Measurements from ENCODE around the gene CCM2L.
"Not testable (repeated sequence)": the region's sequence is repeated elsewhere in the genome, so short reads cannot be mapped to it uniquely, and the experiment has no call there.

CCM2L gene

DNA sequence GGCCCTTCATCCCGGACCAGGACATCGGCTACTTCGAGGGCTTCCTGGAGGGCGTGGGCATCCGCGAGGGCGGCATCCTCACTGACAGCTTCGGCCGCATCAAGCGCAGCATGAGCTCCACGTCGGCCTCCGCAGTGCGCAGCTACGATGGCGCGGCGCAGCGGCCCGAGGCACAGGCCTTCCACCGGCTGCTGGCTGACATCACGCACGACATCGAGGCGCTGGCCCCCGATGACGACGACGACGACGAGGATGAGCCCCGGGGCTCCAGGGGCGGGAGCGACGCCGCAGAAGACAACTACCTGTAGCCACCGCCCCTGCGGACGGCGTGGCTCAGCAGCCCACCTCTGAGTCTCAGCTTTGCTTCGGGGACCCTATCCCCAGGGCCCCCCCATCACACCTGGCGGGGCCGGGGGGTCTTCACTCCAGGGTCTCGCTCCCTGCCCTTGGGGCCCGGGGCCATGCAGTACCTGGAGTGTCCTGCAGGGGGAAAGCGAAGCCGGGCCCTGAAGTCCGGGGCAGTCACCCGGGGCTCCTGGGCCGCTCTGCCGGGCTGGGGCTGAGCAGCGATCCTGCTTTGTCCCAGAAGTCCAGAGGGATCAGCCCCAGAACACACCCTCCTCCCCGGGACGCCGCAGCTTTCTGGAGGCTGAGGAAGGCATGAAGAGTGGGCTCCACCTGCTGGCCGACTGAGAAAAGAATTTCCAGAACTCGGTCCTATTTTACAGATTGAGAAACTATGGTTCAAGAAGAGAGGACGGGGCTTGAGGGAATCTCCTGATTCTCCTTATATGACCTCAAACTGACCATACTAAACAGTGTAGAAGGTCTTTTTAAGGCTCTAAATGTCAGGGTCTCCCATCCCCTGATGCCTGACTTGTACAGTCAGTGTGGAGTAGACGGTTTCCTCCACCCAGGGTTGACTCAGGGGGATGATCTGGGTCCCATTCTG is 21.0 kb downstream of the CCM2L start:
- peak; percentile 84 for DNase-seq

DNA sequence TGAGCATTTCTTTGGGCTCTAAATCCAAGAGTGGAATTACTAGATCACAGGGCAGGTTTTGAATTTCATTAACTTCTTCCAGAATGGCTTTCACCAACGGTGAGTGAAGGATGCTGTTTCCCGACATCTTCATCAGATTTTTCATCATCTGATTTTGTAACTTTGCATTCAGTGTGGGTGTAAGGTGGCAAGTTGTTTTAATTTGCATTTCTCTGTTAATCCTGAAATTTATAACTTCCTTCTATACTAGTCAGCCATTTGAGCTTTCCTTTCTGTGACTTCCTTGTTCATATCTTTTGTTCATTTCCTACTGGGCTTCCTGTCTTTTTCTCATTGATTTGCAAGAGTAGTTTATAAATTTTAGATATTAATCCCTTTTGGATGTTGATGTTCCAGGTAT is 23.1 kb downstream of the CCM2L start:
- DNase-seq = no peak

DNA sequence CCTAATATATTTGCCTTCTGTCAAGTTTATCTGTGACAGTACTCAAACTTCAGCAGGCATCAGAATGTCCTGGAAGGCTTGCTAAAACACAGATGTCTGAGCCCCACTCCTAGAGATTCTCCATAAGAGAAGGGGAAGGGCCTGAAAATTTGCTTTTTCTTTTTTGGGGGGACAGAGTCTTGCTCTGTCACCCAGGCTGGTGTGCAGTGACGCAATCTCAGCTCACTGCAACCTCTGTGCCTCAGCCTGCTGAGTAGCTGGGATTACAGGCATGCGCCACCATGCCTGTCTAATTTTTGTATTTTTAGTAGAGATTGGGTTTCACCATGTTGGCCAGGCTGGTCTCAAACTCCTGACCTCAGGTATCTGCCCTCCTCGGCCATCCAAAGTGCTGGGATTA is 23.5 kb downstream of the CCM2L start:
- not testable (repeated sequence) for DNase-seq

DNA sequence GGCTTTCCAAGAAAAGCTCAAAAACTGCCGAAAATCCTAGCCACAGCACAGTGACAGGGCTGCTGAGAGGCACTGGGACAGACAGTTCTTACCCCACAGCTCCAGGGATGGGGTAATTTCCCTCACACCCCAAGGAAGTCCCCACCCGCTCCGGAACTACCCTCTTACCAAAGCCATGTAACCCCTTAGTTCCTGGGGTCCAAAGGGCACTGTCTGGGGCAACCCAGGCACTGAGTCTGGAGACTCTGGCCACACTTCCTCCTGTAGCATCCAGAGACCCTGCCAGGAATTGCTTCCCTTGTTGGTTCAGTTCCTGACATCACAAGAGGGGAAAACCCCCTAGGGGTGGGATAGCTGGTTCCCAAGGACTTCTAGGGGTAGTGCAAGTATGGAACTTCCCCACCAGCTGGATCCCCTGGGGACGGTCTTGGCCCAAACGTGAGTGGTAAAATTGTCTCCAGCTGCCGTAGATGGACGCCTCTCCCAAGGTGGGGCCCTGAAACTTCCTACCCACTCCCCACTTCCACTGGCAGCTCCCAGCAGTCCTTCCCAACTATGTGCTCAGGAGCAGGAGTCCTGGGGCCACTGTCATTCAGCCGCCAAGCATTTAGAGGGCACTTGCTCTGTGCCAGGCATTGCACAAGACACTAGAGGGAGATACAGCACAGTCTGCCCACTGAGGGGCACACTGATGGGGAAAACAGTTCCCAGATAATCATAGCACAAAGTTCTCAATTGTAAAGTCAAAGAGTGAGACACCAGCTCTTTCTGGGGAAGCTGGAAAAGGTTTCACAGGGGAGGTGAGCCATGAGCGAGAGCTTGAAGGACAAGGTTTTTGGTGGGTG is 24.6 kb downstream of the CCM2L start:
- no peak for DNase-seq

DNA sequence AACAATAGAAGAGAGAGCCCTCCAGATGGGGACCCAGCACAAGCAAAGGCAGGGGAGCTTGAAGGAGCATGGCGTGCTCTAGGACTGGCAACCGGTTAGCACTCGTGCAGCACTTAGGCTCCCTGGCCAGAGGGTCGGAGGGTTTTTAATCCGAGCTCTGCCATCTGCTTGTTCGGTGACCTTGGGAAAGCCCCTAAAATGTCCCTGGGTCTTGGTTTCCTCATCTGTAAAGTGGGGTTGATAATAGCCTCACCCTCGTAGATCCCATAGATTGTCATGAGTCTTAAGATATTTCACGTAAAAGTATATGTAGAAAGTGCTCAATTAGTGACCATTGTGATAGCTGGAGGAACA is 25.2 kb downstream of the CCM2L start:
- DNase-seq = no peak

DNA sequence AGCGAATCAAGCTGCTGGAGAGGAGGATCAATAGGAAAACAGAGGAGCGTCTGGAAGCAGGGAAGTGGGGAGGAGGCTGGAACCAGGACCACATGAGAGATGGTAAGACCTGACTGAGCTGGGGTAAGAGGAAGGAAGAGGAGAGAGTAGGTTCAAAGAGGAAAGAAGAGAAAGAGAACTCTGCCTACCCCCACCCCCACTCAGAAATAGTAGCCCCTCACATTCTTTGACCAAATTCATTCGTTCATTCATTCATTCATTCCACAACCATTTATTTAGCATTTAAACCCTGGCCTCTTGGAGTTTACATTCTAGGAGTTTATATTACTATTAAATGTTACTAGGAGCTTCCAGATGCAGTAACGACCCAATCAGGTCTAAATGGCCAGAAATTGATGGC is 26.0 kb downstream of the CCM2L start:
- no peak for DNase-seq

DNA sequence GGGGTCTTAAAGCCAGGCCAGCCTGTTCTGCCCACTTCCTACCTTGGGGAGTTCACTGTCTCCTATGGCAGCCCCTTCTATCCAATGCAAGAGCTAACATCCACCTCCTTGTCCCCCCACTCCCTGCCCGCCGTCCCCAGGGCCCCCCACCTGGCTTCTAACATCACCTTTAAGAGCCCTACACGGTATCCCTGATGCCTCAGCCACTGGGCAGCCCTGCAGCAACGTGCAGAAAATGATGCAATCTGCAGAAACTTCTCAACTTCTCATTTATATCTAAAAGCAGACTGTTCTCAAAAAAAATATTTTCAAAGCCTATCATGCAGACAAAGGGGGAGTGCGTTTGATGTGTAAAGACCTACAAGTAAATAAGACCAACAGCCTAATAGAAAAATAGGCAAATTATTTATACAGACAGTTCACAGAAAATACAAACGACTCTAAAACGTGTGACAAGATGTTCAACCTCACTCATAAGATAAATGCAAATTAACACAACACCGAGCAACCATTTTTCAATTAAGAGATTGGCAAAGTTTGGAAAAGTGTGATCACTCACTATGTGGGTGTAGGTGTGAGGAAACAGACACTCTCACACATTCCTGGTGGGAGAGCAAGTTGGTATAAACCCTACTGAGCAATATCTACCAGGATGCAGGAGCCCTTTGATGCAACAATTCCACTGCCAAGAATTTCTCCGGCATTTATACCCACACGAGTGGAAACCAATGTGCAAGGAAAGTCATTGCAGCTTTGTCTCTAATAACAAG is 26.7 kb downstream of the CCM2L start:
- DNase-seq = no peak

DNA sequence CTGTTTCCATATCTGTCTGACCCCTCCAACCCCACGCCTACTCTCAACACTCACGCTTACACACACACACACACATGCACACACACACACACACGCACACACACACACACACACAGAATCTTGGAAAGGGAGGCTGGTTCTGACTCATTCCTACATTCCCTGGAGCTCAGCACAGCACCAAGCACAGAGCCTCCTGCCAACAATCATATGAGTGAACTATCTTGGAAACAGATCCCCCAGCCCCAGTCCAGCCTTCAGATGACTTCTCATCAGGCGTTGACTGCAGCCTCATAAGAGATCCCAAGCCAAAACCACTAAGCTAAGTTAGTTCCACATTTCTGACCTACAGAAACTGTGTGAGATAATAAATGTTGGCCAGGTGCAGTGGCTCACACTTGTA is 27.7 kb downstream of the CCM2L start:
- no peak for DNase-seq

DNA sequence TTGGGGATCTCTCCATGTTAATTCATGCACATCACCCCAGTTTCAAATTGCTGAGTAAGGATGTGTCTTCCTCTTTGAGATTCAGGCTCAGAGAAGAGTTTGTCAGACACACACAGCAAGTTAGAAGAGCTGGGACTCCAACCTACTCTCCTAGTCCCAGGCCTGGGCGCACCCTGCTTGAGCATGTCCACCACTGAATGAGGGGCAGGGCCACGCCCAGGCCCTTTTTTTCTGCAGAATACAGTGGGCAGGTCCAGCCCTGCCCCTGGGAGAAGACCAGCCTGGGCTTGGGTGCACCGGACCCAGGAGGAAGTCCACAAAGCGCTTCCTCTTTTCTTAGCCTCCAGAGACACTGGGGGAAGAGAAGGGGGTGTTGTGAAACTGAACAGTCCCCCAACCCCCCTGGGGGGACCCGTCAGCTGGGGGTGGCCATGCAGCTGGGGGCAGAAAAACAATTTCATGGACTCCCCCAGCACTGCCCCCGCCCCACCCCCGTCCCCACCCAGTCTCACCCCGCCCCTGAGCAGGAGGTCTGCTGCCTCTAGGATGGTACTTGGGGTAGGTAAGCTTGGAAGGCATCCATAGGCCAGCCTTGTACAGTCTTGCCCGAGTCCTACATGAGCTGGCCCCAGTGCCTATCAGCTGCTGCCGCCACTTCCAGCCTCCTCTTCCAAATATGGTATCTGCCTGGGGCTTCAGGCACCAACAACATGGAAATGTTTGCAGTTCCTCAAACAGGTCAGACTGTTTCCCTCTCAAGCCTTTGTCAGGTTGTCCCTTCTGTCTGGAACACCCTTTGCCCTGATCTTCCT is 30.1 kb downstream of the CCM2L start:
- peak; percentile 6 for DNase-seq

DNA sequence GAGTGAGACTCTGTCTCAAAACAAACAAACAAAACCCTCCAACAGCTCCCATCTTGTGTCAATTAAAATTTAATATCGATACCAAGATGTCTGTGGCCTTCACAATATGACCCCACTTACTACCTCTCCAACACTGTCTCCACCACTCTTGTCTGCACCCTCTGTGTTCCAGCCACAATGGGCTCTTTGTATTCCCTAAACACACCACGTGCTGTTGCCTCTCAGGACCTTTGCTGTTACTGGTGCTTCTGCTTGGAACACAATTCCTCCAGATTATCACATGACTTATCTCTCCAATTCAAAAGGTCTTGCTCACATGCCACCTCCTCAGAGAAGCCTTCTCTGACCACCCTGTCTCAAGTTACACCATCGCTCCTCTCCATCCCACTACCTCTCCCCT is 35.8 kb downstream of the CCM2L start:
- DNase-seq = no peak

DNA sequence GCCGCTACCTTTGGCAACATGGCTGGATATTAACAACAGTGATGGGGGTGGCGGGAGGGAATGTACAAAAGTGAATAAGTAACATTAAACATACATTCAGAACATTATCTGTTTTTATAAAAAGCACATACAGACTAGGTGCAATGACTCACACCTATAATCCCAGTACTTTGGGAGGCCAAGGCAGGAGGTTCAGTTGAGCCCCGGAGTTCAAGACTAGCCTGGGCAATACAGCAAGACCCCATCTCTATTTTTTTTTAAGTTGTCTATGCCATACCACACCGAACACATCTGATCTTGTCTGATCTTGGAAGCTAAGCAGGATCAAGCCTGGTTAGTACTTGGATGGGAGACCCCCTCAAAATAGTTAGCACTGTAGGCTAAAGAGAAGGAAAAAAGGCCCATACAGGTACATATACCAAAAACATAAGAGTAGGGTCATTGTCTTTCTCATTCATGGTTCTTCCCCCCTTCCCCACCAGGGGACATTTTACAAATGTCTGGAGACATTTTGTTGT is 40.1 kb downstream of the CCM2L start:
- no peak for DNase-seq

DNA sequence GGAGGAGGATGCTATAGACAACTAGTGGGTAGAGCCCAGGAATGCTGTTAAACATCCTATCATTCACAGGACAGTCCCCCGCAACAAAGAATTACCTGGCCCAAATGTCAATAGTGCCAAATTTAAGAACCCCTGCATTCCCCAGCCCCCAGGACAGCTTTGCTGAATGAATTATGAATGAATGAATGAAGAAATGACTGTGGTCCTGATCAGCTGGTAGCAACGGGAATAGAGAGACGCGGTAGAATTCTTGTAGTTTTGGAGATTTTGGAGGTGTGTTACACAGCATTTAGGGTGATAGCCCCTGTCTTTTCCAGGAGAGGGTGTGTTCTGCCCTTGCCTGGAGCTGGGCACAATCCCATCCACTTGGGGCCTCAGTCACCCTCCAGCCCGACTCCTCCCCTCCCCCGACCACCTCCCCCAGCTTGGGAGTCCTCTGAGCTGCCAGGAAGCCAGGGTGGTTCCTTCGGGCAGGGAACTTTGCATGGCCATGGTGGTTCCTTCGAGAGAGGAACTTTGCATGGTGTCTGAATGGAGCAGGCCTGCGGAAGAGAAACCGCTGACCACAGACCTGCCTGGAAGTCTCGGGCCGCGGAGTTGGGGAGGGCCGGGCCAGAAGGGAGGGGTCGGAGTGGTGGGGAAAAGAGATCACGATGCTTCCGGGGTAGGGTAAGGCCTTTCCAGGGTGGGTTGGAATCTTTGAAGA is 40.8 kb downstream of the CCM2L start:
- DNase-seq = no peak

DNA sequence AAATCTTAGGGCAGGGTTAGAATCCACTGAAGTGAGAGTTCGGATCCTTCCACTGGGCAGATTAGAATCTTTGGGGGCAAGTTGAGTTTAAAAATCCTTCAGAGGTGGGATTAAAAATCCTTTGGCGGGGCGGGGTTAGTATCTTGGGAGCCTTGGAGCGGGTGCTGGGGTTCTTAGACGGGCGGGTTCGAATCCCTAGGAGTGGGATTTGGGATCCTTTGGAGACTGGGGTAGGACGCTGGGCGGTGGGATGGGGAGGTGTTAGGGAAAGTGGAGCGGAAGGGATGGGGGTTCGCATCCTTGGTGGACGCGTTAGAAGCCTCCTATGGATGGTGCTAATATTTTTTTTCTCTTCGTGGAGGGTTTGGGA is 41.5 kb downstream of the CCM2L start:
- DNase-seq = no peak

DNA sequence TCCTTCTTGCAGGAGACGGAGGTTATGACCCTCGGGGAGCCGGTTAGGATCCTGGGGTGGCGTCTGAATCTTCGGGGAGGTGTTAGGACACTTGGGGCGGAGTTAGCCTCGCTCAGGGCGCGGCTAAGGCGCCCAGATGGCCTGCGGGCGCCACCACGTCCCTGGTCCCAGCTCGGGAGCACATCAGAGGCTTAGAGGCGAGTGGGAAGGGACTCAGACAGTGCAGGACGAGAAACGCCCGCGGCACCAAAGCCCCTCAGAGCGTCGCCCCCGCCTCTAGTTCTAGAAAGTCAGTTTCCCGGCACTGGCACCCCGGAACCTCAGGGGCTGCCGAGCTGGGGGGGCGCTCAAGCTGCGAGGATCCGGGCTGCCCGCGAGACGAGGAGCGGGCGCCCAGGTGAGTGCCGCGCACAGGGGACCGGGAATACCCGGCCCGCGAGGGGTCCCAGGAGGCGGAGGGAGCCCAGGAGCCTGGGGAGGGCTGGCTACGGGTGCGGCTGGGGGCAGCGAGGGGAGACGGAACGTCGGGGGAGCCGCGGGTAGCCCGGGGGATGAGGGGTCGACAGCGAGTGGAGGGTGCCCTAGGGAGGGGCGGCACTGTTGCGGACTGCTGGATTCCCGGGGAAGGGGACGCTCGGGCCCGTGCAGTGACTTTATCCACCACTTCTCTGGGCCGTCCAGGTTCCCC is 42.0 kb downstream of the CCM2L start, which contains the start of gene HCK:
Gene HCK (plus strand): TSS at position 153 of the 688 bp plus-strand sequence.
- DNase-seq = no peak

DNA sequence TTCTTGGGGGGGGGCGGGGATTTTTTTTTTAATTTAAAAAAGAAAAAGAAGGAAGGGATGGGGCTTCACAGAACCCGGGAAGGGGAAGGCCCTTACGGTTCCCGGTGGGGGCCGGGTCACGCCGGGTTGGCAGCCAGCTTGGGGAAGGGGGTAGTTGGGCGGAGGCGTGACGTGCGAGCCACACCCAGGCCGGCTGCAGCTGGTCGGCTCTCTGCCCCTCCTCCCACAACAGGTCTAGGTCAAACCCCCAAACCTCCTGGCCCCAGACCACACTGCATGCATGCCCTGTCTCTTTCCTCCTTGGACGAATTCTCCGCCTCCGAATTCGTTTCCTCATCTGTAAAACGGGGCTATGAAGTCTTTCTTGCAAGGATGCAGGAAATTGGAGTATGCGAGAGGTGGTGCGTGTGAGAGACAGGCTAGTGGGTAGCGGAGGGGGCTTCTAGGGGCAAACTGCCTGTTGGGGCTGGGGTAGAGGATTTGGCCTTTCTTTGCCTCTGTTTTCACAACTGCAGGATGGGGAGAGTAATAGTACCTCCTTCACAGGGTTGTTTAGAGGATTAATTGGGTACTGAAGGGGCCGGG is 42.6 kb downstream of the CCM2L start:
- DNase-seq = no peak

DNA sequence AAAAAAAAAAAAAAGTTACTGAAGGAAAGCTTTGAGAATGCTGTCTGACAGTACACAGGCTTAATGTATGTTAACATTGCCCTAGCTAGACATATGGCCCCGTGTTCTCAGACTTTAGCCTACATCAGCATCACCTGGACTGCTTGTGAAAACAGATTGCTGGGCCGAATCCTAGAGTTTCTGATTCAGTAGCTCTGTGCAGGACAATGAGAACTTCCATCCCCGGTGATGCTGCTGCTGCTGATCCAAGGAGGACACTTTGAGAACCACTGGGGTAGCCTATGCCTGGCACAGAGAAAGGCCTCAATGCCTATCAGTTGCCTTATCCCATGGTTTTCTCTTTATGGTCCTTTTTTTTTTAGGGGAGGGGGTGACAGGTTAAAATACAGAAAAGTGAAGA is 43.4 kb downstream of the CCM2L start:
- no peak for DNase-seq

DNA sequence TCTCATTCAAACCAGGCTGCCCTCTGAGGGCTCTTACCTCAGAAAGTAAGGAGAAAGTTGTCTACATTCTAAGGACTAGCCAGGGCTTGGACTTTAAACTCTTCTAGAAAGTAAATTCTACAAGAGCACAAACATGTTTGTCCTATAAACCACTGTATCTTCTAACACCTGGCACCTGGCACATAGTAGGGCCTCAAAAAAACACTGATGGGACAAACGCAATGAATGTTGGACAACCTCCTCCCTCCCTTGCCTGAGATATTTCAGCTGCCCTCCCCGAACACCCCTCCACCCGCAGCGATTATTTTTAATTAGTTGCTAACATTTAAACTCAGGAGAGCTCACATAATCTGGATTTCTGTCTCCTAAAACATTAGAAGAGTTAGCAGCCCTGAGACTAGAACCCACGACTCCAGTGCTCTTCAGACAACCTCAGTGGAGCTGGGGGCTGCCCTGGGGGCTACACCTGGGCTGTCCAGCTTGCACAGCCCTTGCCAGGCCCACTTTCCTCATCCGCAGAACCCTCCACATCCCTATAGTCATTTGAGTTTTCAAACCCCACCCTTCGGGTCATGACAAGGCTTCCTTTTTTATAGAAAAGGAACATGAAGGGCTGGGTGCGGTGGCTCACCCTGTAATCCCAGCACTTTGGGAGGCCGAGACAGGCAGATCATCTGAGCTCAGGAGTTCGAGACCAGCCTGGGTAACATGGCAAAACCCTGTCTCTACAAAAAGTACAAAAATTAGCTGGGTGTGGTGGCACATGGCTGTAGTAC is 46.7 kb downstream of the CCM2L start:
- DNase-seq = no peak

DNA sequence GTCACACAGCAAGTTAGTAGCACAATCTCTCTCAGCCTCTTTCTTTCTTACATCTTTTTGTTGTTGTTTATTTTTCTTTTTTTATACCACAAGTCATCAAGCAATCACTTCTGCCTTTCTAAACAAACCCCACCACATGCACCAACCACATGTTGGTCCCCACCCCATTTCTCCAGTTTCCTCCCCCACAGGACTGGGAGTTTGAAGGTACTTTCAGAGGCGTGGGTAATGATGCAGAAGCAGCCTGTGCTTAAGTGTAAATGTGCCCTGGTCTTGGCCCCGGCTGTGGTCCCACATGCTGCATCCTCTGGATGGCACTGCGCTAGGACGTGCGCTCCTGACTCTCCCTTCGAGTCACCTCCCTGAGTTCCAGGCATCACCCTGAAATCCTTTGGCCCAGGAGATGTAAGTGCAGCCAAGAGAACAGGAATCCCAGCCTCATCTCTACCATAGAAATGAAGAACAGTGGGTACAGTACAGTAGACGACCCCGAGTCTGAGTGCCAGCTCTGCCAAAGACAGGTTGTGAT is 47.5 kb downstream of the CCM2L start:
- no peak for DNase-seq

DNA sequence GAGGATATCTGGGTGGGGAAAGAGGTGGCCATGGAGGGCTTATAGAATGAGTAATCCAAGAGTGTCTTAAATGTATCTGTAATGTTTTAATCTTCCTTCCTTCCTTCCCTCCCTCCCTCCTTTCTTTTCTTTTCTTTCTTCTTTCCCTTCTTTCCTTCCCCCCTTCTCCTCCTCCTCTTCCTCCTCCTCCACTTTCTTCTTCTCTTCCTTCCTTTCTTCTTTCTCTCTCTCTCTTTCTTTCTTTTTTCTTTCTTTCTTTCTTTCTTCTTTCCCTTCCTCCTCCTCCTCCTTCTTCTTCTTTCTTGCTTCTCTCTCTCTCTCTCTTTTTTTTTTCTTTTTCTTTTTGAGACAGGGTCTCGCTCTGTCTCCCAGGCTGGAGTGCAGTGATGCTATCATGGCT is 49.0 kb downstream of the CCM2L start:
- DNase-seq = no peak

Data from NCI-H1694 treated with DMSO at 0.1 percent for 48 hours (cell line).